Activated T-cell treated with anti-CD3 and anti-CD28 coated beads for 48 hours (primary cell): ENCODE results near the gene GLCCI1.
"Not testable (repeated sequence)": the region's sequence is repeated elsewhere in the genome, so short reads cannot be mapped to it uniquely, and the experiment has no call there.

ENCODE experiments used
- DNase-seq: peaks from one replicate; pipeline ENCODE4 v3.0.0-alpha.2; 2020; ENCODE audit warnings: low read depth

Gene GLCCI1

GRCh38 chr7:8051373-8051772, 82.8 kb downstream of the GLCCI1 start:
- DNase-seq = no peak

GRCh38 chr7:8051998-8052397, 83.4 kb downstream of the GLCCI1 start:
- DNase-seq = no peak

GRCh38 chr7:8052824-8053223, 84.2 kb downstream of the GLCCI1 start:
- DNase-seq = no peak

GRCh38 chr7:8056439-8056838, 87.8 kb downstream of the GLCCI1 start:
- no peak for DNase-seq

- no peak for DNase-seq
Measured at GRCh38 chr7:8057566-8057965, 89.0 kb downstream of the GLCCI1 start.

GRCh38 chr7:8058322-8058721, 89.7 kb downstream of the GLCCI1 start:
- DNase-seq = no peak

GRCh38 chr7:8058852-8059251, 90.3 kb downstream of the GLCCI1 start:
- no peak for DNase-seq

- no peak for DNase-seq
Measured at GRCh38 chr7:8060241-8060640, 91.6 kb downstream of the GLCCI1 start.

- not testable (repeated sequence) for DNase-seq
Measured at GRCh38 chr7:8063300-8063699, 94.7 kb downstream of the GLCCI1 start.

- no peak for DNase-seq
Measured at GRCh38 chr7:8063706-8064297, 95.2 kb downstream of the GLCCI1 start.

- DNase-seq = no peak
Measured at GRCh38 chr7:8064828-8065227, 96.2 kb downstream of the GLCCI1 start.

- DNase-seq = no peak
Measured at GRCh38 chr7:8065356-8065813, 96.8 kb downstream of the GLCCI1 start.

GRCh38 chr7:8068892-8069686, 100.5 kb downstream of the GLCCI1 start:
- no peak for DNase-seq

GRCh38 chr7:8070451-8071180, 102.0 kb downstream of the GLCCI1 start:
- DNase-seq = no peak

- no peak for DNase-seq
Measured at GRCh38 chr7:8078418-8078817, 109.8 kb downstream of the GLCCI1 start.

GRCh38 chr7:8082762-8083161, 114.2 kb downstream of the GLCCI1 start:
- no peak for DNase-seq

- DNase-seq = no peak
Measured at GRCh38 chr7:8084836-8085235, 116.2 kb downstream of the GLCCI1 start.

- no peak for DNase-seq
Measured at GRCh38 chr7:8085420-8085819, 116.8 kb downstream of the GLCCI1 start.

GRCh38 chr7:8086239-8086638, 117.6 kb downstream of the GLCCI1 start:
- DNase-seq = no peak

- no peak for DNase-seq
Measured at GRCh38 chr7:8089036-8089780, 120.6 kb downstream of the GLCCI1 start.

GRCh38 chr7:8092140-8092539, 123.5 kb downstream of the GLCCI1 start:
- DNase-seq = no peak
